Stimulated activated CD4-positive, alpha-beta T cell treated with anti-CD3 and anti-CD28 coated beads, Interleukin-12 subunit alpha, Interleukin-12 subunit beta, amount 100 ng/mL, for 4 hours (primary cell): ENCODE results near the gene TNC.

Source experiments
- DNase-seq: peaks from one replicate; pipeline ENCODE4 v3.0.0-alpha.2; 2020

TNC gene

GRCh38 chr9:115005322-115005721 lies 112.6 kb downstream of the TNC start:
- no peak for DNase-seq

GRCh38 chr9:115004545-115004944 lies 113.4 kb downstream of the TNC start:
- no peak for DNase-seq

GRCh38 chr9:115002371-115003120 lies 115.4 kb downstream of the TNC start:
- no peak for DNase-seq

GRCh38 chr9:115000217-115000639 lies 117.7 kb downstream of the TNC start:
- no peak for DNase-seq

- no peak for DNase-seq
Observed at GRCh38 chr9:114998326-114998725, 119.6 kb downstream of the TNC start.

- DNase-seq, result no peak
Observed at GRCh38 chr9:114995681-114996221, 122.2 kb downstream of the TNC start.

GRCh38 chr9:114994768-114995167 lies 123.2 kb downstream of the TNC start:
- no peak for DNase-seq

- no peak for DNase-seq
Observed at GRCh38 chr9:114991861-114992260, 126.1 kb downstream of the TNC start.

GRCh38 chr9:114990901-114991300 lies 127.1 kb downstream of the TNC start:
- DNase-seq, result no peak

- DNase-seq, result peak; percentile 57
Observed at GRCh38 chr9:114989600-114990410, 128.2 kb downstream of the TNC start.

- no peak for DNase-seq
Observed at GRCh38 chr9:114988962-114989599, 128.9 kb downstream of the TNC start.

- no peak for DNase-seq
Observed at GRCh38 chr9:114987116-114987515, 130.8 kb downstream of the TNC start.

- no peak for DNase-seq
Observed at GRCh38 chr9:114985959-114986501, 131.9 kb downstream of the TNC start.

GRCh38 chr9:114981063-114981462 lies 136.9 kb downstream of the TNC start:
- no peak for DNase-seq

- DNase-seq, result no peak
Observed at GRCh38 chr9:114973216-114973615, 144.7 kb downstream of the TNC start.

GRCh38 chr9:114972510-114973136 lies 145.3 kb downstream of the TNC start:
- no peak for DNase-seq
